HFFc6 (cell line): ENCODE data around the gene ZGRF1. TPM values are rescaled to one million over a fixed set of nuclear protein-coding genes. Genes with fewer than 3 reads are reported as not detected.
"Not testable (repeated sequence)": the region's sequence is repeated elsewhere in the genome, so short reads cannot be mapped to it uniquely, and the experiment has no call there.

ENCODE experiments used
- DNase-seq: peaks from one replicate; pipeline ENCODE4 v3.0.0-alpha.2; 2018
- H3K27ac Mint-ChIP-seq: 2 replicates; pipeline ENCODE4 v1.8.0; 2020; ENCODE audit warnings: mild to moderate bottlenecking, mixed read lengths
- H3K27me3 Mint-ChIP-seq: 2 replicates; pipeline ENCODE4 v1.8.0; 2021; ENCODE audit warnings: mild to moderate bottlenecking, moderate library complexity, mixed read lengths; ENCODE audit not compliant: insufficient read depth
- H3K36me3 Mint-ChIP-seq: 2 replicates; pipeline ENCODE4 v1.8.0; 2021; ENCODE audit warnings: low read depth, mixed read lengths
- H3K4me1 Mint-ChIP-seq: 2 replicates; pipeline ENCODE4 v1.8.0; 2020; ENCODE audit warnings: low read depth, mixed read lengths
- H3K4me3 Mint-ChIP-seq: 2 replicates; pipeline ENCODE4 v1.8.0; 2020; ENCODE audit warnings: mild to moderate bottlenecking, moderate library complexity, mixed read lengths
- H3K9me3 Mint-ChIP-seq: 2 replicates; pipeline ENCODE4 v1.8.0; 2020; ENCODE audit warnings: mild to moderate bottlenecking, mixed read lengths
- total RNA-seq, 6 experiments: library from RNA; stranded (reverse); fragmentation: NEBNext Ultra II Directional; extraction: Animal tissue kit (Norgen Biotek cat#: 25700); gene quantifications; 2 replicates in 1 of 6; 3 replicates in 5 of 6; pipeline ENCODE4 v1.2.3, GENCODE V29; 2021
- TF ChIP-seq, protein P1 (sequence below): fragments of 200-600 bp; sonication (generic); IDR thresholded peaks from 2 replicates; pipeline ENCODE4 v1.5.0; 2021; ENCODE audit warnings: antibody characterized with exemption, mild to moderate bottlenecking

The ZGRF1 gene
- total RNA-seq, 6 experiments from 2014 or later = 3.7 to 7.3 (median 6.6) TPM

DNA sequence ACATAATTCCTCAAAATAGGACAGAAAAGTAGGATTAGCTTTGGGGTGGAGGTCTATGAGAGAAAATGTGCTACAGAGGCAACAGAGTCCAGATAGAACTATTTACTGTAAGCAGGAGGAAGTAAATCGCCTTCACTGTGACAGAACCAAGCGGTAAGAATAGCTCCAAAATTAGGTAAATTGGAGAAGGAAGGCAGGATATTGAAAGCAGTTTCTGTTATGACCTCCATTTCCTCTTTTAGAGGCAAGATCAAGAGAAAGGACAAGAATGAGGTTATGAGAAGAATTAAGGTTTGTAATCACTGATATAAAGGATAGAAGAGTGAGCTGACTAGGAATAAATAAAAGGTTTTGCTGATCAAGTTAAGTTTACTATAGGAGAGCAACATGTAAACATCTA is 76.6 kb downstream of the ZGRF1 start:
- TF ChIP-seq, protein P1, sequence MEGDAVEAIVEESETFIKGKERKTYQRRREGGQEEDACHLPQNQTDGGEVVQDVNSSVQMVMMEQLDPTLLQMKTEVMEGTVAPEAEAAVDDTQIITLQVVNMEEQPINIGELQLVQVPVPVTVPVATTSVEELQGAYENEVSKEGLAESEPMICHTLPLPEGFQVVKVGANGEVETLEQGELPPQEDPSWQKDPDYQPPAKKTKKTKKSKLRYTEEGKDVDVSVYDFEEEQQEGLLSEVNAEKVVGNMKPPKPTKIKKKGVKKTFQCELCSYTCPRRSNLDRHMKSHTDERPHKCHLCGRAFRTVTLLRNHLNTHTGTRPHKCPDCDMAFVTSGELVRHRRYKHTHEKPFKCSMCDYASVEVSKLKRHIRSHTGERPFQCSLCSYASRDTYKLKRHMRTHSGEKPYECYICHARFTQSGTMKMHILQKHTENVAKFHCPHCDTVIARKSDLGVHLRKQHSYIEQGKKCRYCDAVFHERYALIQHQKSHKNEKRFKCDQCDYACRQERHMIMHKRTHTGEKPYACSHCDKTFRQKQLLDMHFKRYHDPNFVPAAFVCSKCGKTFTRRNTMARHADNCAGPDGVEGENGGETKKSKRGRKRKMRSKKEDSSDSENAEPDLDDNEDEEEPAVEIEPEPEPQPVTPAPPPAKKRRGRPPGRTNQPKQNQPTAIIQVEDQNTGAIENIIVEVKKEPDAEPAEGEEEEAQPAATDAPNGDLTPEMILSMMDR = no peak
- Mint-ChIP-seq H3K36me3 (no peaks in the 10 kb centered on the region; the same call in 1 of the 2 replicates), H3K27ac (no peak overlapping the region), H3K4me3 (no peak overlapping the region), H3K27me3 (no peaks in the 10 kb centered on the region), H3K4me1 (no peaks in the 10 kb centered on the region), H3K9me3 (no peaks in the 10 kb centered on the region)
- DNase-seq = no peak

DNA sequence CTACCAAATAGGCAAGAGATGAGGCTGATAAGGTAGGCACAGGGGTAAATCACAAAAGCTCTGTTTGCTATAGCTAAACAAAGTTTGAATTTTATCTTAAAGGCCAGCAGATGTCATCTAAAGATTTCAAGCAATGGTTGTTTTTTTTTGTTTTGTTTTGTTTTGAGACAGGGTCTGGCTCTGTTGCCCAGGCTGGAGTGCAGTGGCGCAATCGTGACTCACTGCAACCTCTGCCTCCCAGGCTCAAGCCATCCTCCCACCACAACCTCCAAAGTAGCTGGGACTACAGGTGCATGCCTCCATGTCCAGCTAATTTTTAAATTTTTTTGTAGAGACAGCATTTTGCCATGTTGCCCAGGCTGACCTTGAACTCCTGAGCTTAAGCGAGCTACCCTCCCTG is 77.7 kb downstream of the ZGRF1 start:
- H3K4me3 Mint-ChIP-seq = no peak overlapping the region
- no peaks in the 10 kb centered on the region for H3K9me3 Mint-ChIP-seq
- H3K27me3 Mint-ChIP-seq = no peaks in the 10 kb centered on the region
- H3K27ac Mint-ChIP-seq = no peak overlapping the region
- H3K36me3 Mint-ChIP-seq = no peaks in the 10 kb centered on the region; the same call in 1 of the 2 replicates
- no peaks in the 10 kb centered on the region for H3K4me1 Mint-ChIP-seq
- DNase-seq = no peak
- TF ChIP-seq, protein P1 = no peak

DNA sequence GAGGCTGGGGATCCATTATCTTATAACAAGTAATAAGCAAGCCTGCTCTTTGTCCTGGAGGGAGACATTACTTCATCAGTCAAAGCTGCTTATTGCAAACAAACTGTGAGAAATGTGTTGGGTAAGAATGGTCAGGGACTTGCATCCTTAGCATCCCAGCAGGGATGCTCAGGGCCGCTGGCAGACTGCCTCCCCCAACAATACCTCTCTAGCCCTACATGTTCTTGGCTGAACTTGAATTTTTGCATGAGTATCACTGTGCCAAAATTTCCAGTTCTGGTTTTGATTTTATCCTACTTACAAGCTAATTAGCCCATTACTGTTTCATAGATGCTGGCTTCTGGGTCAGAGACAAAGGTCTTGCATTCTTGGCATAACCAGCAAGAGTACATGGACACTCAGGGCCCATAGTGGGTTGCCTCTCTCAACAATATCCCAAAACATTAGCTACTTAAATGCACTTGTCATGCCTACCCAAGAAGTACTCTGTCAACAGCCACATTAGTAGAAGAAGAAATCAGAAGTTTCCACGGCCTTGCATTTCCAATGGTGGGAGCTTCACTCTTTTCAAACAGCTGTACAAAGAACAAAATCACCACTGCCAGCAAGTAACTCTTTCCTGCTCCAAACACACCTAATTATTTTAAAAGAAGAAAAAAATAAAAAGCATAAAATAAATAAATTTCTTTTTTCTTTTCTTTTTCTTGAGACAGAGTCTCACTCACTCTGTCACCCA is 78.9 kb downstream of the ZGRF1 start:
- no peaks in the 10 kb centered on the region for H3K9me3 Mint-ChIP-seq
- H3K4me3 Mint-ChIP-seq = no peak overlapping the region
- H3K27ac Mint-ChIP-seq = no peak overlapping the region
- DNase-seq = no peak
- H3K27me3 Mint-ChIP-seq = no peaks in the 10 kb centered on the region
- peaks cover 10% of the 10 kb centered on the region for H3K4me1 Mint-ChIP-seq
- no peaks in the 10 kb centered on the region; the same call in 1 of the 2 replicates for H3K36me3 Mint-ChIP-seq
- TF ChIP-seq, protein P1 = no peak

DNA sequence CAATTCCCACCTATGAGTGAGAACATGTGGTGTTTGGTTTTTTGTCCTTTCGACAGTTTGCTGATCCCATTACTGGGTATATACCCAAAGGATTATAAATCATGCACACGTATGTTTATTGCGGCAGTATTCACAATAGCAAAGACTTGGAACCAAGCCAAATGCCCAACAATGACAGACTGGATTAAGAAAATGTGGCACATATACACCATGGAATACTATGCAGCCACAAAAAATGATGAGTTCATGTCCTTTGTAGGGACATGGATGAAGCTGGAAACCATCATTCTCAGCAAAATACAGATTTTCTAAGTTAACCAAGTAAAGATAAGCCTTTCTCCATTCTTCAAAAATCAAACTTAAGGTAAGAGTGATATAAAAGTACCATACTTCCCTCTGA is 82.4 kb downstream of the ZGRF1 start:
- H3K36me3 Mint-ChIP-seq, DNase-seq, H3K27ac Mint-ChIP-seq, H3K4me3 Mint-ChIP-seq, H3K9me3 Mint-ChIP-seq, H3K27me3 Mint-ChIP-seq: not testable (repeated sequence)
- peaks cover 31% of the 10 kb centered on the region for H3K4me1 Mint-ChIP-seq

DNA sequence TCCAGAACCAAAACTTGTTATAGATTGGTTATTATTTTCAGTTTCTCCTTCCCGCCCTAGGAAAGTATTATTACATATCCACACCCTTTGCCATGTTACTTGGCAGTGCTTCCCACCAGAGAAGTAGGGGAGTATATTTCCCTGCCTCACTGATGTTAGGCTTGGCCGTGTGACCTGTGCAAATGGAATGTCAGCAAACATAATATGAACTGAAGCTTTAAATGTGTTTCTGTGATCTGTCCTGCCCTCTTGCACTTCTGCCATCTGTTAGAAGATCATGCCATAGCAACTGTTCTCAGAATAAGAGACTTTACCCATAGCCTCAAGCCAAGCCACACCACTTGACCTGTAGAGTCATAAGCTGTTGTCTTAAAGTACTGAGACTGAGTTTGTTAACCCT is 84.0 kb downstream of the ZGRF1 start:
- Mint-ChIP-seq H3K4me1 (peaks cover 31% of the 10 kb centered on the region), H3K36me3 (no peaks in the 10 kb centered on the region), H3K4me3 (peak overlapping the region; percentile 57), H3K9me3 (no peaks in the 10 kb centered on the region), H3K27ac (peak overlapping the region; percentile 88), H3K27me3 (no peaks in the 10 kb centered on the region)
- TF ChIP-seq, protein P1 = no peak
- DNase-seq = peak; percentile 75

DNA sequence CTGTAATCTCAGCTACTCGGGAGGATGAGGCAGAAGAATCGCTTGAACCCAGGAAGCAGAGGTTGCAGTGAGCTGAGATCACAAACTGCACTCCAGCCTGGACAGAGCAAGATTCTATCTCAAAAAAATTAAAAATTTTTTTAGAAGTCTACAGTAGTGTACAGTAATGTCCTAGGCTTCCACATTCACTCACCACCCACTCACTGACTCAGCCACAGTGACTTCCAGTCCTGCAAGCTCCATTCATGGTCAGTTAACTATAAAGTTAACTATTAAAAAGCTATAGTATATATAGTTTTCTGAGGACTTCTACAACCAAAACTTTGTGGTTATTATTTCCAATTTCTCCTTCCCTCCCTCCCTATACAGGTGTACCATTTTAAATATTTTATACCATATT is 86.0 kb downstream of the ZGRF1 start:
- Mint-ChIP-seq H3K36me3 (no peaks in the 10 kb centered on the region), H3K9me3 (no peaks in the 10 kb centered on the region), H3K4me1 (peaks cover 31% of the 10 kb centered on the region), H3K27me3 (no peaks in the 10 kb centered on the region), H3K4me3 (no peak overlapping the region), H3K27ac (peak overlapping the region; percentile 68)
- DNase-seq = peak; percentile 71
- TF ChIP-seq, protein P1 = no peak
